MG63 (cell line): ENCODE measurements around the gene LRMDA. TPM values are rescaled to one million over a fixed set of nuclear protein-coding genes. Genes with fewer than 3 reads are reported as not detected.

Experiments
- DNase-seq: peaks from one replicate; pipeline ENCODE4 v3.0.0-alpha.2; 2020
- H3K27me3 ChIP-seq: fragments of 250-450 bp; sonication (Bioruptor Pico); 2 replicates; pipeline ENCODE4 v1.5.1; 2020; ENCODE audit warnings: mild to moderate bottlenecking, moderate library complexity
- H3K36me3 ChIP-seq: fragments of 250-450 bp; sonication (Bioruptor Pico); 2 replicates; pipeline ENCODE4 v1.5.1; 2020; ENCODE audit warnings: mild to moderate bottlenecking, moderate library complexity
- H3K4me3 ChIP-seq: fragments of 250-450 bp; sonication (Bioruptor Pico); 2 replicates; pipeline ENCODE4 v1.5.1; 2020; ENCODE audit warnings: mild to moderate bottlenecking, moderate library complexity
- H3K9me3 ChIP-seq: fragments of 250-450 bp; sonication (Bioruptor Pico); 2 replicates; pipeline ENCODE4 v1.5.1; 2020; ENCODE audit warnings: mild to moderate bottlenecking, moderate library complexity
- total RNA-seq: library from RNA; depleted of rRNA; stranded (reverse); fragments of >200 nt; shearing (Covaris generic); gene quantifications from 2 replicates; pipeline ENCODE4 v1.2.3, GENCODE V29; 2014; ENCODE audit warnings: low replicate concordance

LRMDA gene
- total RNA-seq, 1 experiment from 2014 or later, result 1.3 TPM

GRCh38 chr10:76036111-76036940 lies 604.9 kb downstream of the LRMDA start:
- H3K4me3 ChIP-seq, result no peak overlapping the region
- DNase-seq, result peak; percentile 59
- H3K36me3 ChIP-seq, result no peaks in the 10 kb centered on the region
- no peaks in the 10 kb centered on the region for H3K27me3 ChIP-seq
- H3K9me3 ChIP-seq, result no peaks in the 10 kb centered on the region

- Histone ChIP-seq H3K27me3 (no peaks in the 10 kb centered on the region), H3K36me3 (no peaks in the 10 kb centered on the region), H3K9me3 (no peaks in the 10 kb centered on the region), H3K4me3 (no peak overlapping the region)
- no peak for DNase-seq
Observed at GRCh38 chr10:76036962-76037361, 605.5 kb downstream of the LRMDA start.

GRCh38 chr10:76037531-76038155 lies 606.2 kb downstream of the LRMDA start:
- DNase-seq, result no peak
- Histone ChIP-seq H3K36me3 (no peaks in the 10 kb centered on the region), H3K27me3 (no peaks in the 10 kb centered on the region), H3K4me3 (no peak overlapping the region), H3K9me3 (no peaks in the 10 kb centered on the region)

- Histone ChIP-seq H3K9me3 (no peaks in the 10 kb centered on the region), H3K4me3 (no peak overlapping the region), H3K36me3 (no peaks in the 10 kb centered on the region), H3K27me3 (no peaks in the 10 kb centered on the region)
- DNase-seq, result no peak
Observed at GRCh38 chr10:76038696-76039095, 607.3 kb downstream of the LRMDA start.

GRCh38 chr10:76040107-76040829 lies 608.8 kb downstream of the LRMDA start:
- Histone ChIP-seq H3K9me3 (no peaks in the 10 kb centered on the region), H3K36me3 (no peaks in the 10 kb centered on the region), H3K27me3 (no peaks in the 10 kb centered on the region), H3K4me3 (no peak overlapping the region)
- no peak for DNase-seq

GRCh38 chr10:76040830-76041220 lies 609.4 kb downstream of the LRMDA start:
- H3K9me3 ChIP-seq, result no peaks in the 10 kb centered on the region
- no peaks in the 10 kb centered on the region for H3K27me3 ChIP-seq
- no peak overlapping the region for H3K4me3 ChIP-seq
- H3K36me3 ChIP-seq, result no peaks in the 10 kb centered on the region
- no peak for DNase-seq

GRCh38 chr10:76041551-76041950 lies 610.1 kb downstream of the LRMDA start:
- no peak overlapping the region for H3K4me3 ChIP-seq
- no peaks in the 10 kb centered on the region for H3K27me3 ChIP-seq
- DNase-seq, result no peak
- H3K36me3 ChIP-seq, result no peaks in the 10 kb centered on the region
- H3K9me3 ChIP-seq, result no peaks in the 10 kb centered on the region

GRCh38 chr10:76043261-76043660 lies 611.8 kb downstream of the LRMDA start:
- Histone ChIP-seq H3K4me3 (no peak overlapping the region), H3K27me3 (no peaks in the 10 kb centered on the region), H3K36me3 (no peaks in the 10 kb centered on the region), H3K9me3 (no peaks in the 10 kb centered on the region)
- DNase-seq, result no peak

- no peak for DNase-seq
- Histone ChIP-seq H3K4me3 (no peak overlapping the region), H3K27me3 (no peaks in the 10 kb centered on the region), H3K9me3 (no peaks in the 10 kb centered on the region), H3K36me3 (no peaks in the 10 kb centered on the region)
Observed at GRCh38 chr10:76044751-76045150, 613.3 kb downstream of the LRMDA start.

GRCh38 chr10:76045174-76045573 lies 613.8 kb downstream of the LRMDA start:
- no peak for DNase-seq

GRCh38 chr10:76047521-76047920 lies 616.1 kb downstream of the LRMDA start:
- H3K4me3 ChIP-seq, result no peak overlapping the region
- H3K9me3 ChIP-seq, result no peaks in the 10 kb centered on the region
- no peaks in the 10 kb centered on the region for H3K27me3 ChIP-seq
- DNase-seq, result no peak
- H3K36me3 ChIP-seq, result no peaks in the 10 kb centered on the region

More at GRCh38 chr10:76045174-76045573, 613.8 kb downstream of the LRMDA start:
- no peaks in the 10 kb centered on the region for H3K36me3 ChIP-seq
- no peaks in the 10 kb centered on the region for H3K27me3 ChIP-seq
- H3K9me3 ChIP-seq, result no peaks in the 10 kb centered on the region
- H3K4me3 ChIP-seq, result no peak overlapping the region

- DNase-seq, result no peak
- Histone ChIP-seq H3K4me3 (no peak overlapping the region), H3K9me3 (no peaks in the 10 kb centered on the region), H3K36me3 (no peaks in the 10 kb centered on the region), H3K27me3 (no peaks in the 10 kb centered on the region)
Observed at GRCh38 chr10:76049581-76050290, 618.3 kb downstream of the LRMDA start.

GRCh38 chr10:76050291-76050625 lies 618.8 kb downstream of the LRMDA start:
- Histone ChIP-seq H3K36me3 (no peaks in the 10 kb centered on the region), H3K9me3 (no peaks in the 10 kb centered on the region), H3K4me3 (no peak overlapping the region), H3K27me3 (no peaks in the 10 kb centered on the region)
- no peak for DNase-seq

GRCh38 chr10:76051007-76051936 lies 619.8 kb downstream of the LRMDA start:
- Histone ChIP-seq H3K27me3 (no peaks in the 10 kb centered on the region), H3K36me3 (no peaks in the 10 kb centered on the region), H3K4me3 (no peak overlapping the region), H3K9me3 (peaks cover 1% of the 10 kb centered on the region; the same call in 1 of the 2 replicates)
- no peak for DNase-seq

- Histone ChIP-seq H3K4me3 (no peak overlapping the region), H3K9me3 (peaks cover 3% of the 10 kb centered on the region; the same call in 1 of the 2 replicates), H3K36me3 (no peaks in the 10 kb centered on the region), H3K27me3 (no peaks in the 10 kb centered on the region)
- DNase-seq, result no peak
Observed at GRCh38 chr10:76052682-76053503, 621.5 kb downstream of the LRMDA start.
